ENCODE results near the gene WNT1.
A peak's percentile ranks its signal among the peaks of the same experiment; 100 is the strongest.

WNT1 gene

DNA sequence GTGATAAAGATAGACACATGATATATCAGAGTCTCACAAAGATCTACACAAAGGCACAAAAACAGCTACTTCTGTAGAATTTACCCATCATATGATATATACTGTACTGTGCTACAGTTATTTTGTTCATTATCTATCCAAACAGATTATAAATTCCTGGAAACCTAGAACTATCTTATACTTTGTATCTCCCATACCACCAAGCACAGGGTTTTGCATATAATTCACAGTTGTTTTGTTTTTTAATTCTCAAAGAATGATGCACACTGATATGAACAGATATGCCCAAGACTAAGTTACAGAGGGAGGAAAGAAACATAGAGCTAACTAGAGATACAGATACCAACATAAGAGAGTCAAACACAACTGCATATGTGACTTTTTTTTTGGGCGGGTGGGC, 37.1 kb downstream of the WNT1 start:
- Histone ChIP-seq H3K4me3 (no peak overlapping the region), H3K9ac (no peak overlapping the region), H3K27ac (no peak overlapping the region), H4K20me1 (no peaks in the 10 kb centered on the region), H3K9me3 (no peaks in the 10 kb centered on the region), H3K27me3 (no peaks in the 10 kb centered on the region), H3K4me1 (peaks cover 19% of the 10 kb centered on the region), H3K4me2 (no peak overlapping the region), H3K36me3 (peaks cover 32% of the 10 kb centered on the region)
- TF ChIP-seq Cebpa-rat (IDR thresholded peaks at IDR 0.05): no peak

DNA sequence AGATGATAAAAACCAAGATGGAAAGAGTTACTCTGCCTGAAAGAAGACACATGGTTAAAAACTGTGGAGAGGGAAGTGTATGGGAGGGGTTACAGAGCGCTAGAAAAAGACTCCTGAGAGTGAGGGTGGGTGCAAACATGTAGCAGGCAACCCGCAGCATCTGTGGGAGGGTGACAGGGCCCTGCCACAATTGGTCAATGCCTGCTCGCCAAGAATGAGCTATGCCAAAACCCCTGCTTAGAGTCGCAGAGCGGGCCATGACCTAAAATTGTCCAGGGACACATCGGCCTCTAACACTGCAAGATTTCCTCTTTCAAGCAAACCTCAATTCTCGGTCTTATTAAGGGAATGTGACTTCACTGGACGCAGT, 39.8 kb downstream of the WNT1 start:
- no peak for TF ChIP-seq Cebpa-rat (IDR thresholded peaks at IDR 0.05)
- no peaks in the 10 kb centered on the region for H3K27me3 ChIP-seq
- H3K4me1 ChIP-seq: peaks cover 27% of the 10 kb centered on the region
- peak overlapping the region; percentile 93 for H3K9ac ChIP-seq
- no peaks in the 10 kb centered on the region for H4K20me1 ChIP-seq
- peaks cover 23% of the 10 kb centered on the region for H3K36me3 ChIP-seq
- H3K4me3 ChIP-seq: peak overlapping the region; percentile 78
- no peaks in the 10 kb centered on the region for H3K9me3 ChIP-seq
- H3K4me2 ChIP-seq: peak overlapping the region; percentile 93
- H3K27ac ChIP-seq: peak overlapping the region; percentile 94

DNA sequence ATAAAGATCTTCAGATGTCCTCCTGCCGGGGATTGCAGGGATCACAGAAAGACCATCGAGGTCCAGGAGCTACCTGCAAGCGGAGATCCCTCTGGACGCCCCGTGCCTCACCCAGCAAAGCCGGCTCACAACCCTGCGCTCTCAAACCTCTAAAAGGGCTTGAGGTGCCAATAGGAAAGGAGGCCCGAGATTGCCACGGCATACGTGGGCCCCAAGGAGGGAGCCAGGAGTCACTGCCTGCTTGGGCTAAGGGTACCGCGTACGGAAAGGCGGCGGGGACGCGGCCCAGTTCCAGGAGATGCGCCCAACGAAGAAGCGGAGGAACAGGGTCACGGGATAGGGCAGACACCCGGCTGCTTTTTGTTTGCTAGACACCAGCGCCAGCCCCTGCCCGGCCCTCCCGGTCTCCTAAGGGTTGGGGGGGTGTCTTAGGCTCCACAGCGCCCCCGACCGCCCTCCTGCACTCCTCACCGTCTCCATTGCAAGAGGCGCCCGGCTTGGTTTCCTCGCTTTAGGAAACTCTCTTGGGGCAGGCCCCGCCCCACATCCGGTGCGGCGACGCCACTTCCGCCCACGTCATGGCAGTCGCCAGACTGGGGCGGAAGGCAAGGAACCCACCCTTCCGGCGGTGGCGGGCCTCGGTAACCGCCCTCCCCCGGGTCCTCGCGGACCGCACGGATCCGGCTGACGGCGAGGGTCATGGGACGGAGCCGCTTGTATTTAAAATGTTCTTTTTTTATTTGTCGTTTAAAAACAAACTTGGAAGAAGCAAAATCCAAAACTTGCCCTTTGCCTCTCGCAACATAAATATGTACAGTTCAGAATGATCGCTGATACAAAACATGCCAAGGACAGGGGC, 40.4 kb downstream of the WNT1 start, which contains the start of gene PRKAG1:
Gene PRKAG1, minus strand, starts transcription at position 516 of the 859 bp plus-strand sequence. Its CDS starts 36 bp downstream, at position 480.
- no peaks in the 10 kb centered on the region for H3K9me3 ChIP-seq
- H4K20me1 ChIP-seq: peaks cover 5% of the 10 kb centered on the region

DNA sequence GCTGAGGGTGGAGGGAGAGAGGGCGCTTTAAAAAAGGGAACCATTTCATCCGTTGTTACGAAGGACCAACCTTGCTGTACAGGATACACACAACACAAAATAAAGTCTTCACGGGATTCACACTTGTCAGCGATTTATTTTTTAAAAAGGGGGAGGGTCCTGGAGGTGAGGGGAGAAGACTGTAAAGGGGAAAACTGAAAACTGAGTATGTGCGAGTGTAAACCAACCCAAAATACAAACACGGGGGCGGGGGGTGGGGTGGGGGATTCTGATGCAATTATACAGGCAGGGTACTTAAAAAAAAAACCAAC, 41.0 kb downstream of the WNT1 start:
- H3K4me2 ChIP-seq: peak overlapping the region; percentile 93
- H3K4me1 ChIP-seq: peaks cover 27% of the 10 kb centered on the region
- H4K20me1 ChIP-seq: peaks cover 11% of the 10 kb centered on the region
- H3K27me3 ChIP-seq: no peaks in the 10 kb centered on the region
- peak overlapping the region; percentile 94 for H3K27ac ChIP-seq
- no peak for TF ChIP-seq Cebpa-rat (IDR thresholded peaks at IDR 0.05)
- H3K36me3 ChIP-seq: peaks cover 30% of the 10 kb centered on the region
- no peaks in the 10 kb centered on the region for H3K9me3 ChIP-seq
- H3K9ac ChIP-seq: peak overlapping the region; percentile 93
- peak overlapping the region; percentile 78 for H3K4me3 ChIP-seq

More for the DNA sequence above, 40.4 kb downstream of the WNT1 start, which contains the start of gene PRKAG1:
- Histone ChIP-seq H3K27me3 (no peaks in the 10 kb centered on the region), H3K27ac (peak within 1 kb of the TSS; percentile 94), H3K4me2 (peak within 1 kb of the TSS; percentile 93), H3K9ac (peak within 1 kb of the TSS; percentile 93), H3K4me3 (peak within 1 kb of the TSS; percentile 78), H3K4me1 (peaks cover 27% of the 10 kb centered on the region), H3K36me3 (peaks cover 24% of the 10 kb centered on the region)
- no peak for TF ChIP-seq Cebpa-rat (IDR thresholded peaks at IDR 0.05)

- Histone ChIP-seq H3K9ac (peak overlapping the region; percentile 93), H3K4me1 (peaks cover 27% of the 10 kb centered on the region), H3K36me3 (peaks cover 36% of the 10 kb centered on the region), H3K9me3 (no peaks in the 10 kb centered on the region), H3K4me2 (peak overlapping the region; percentile 93), H4K20me1 (peaks cover 17% of the 10 kb centered on the region), H3K4me3 (peak overlapping the region; percentile 78), H3K27ac (peak overlapping the region; percentile 94), H3K27me3 (no peaks in the 10 kb centered on the region)
- TF ChIP-seq Cebpa-rat (IDR thresholded peaks at IDR 0.05): no peak
Measured at GRCh38 chr12:49019443-49020324, 41.6 kb downstream of the WNT1 start.

DNA sequence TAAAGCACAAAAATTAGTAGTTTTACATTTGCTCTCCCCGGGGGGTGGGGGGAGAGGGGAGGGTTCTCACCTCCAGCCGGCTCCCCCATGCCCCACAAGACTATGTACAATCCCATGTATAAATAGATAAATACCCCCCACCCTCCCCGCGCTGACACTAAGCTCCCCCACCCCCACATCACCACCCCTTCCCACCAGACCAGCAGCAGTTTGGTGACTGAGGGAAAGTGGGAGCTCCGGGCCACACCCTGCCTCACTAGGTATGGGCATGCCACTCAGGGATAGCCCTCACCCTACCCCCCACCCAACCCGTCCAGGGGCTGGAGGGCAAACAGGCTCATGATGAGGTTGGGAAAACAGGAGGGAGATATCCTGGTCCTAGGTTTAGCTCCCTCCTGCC, 42.3 kb downstream of the WNT1 start:
- no peak for TF ChIP-seq Cebpa-rat (IDR thresholded peaks at IDR 0.05)
- H3K4me3 ChIP-seq: no peak overlapping the region
- H3K27ac ChIP-seq: peak overlapping the region; percentile 51; the same call in 1 of the 2 replicates
- H3K4me2 ChIP-seq: peak overlapping the region; percentile 93
- peaks cover 27% of the 10 kb centered on the region for H3K4me1 ChIP-seq
- H3K27me3 ChIP-seq: no peaks in the 10 kb centered on the region
- no peak overlapping the region for H3K9ac ChIP-seq
- no peaks in the 10 kb centered on the region for H3K9me3 ChIP-seq
- peaks cover 44% of the 10 kb centered on the region for H3K36me3 ChIP-seq
- peaks cover 24% of the 10 kb centered on the region for H4K20me1 ChIP-seq

GRCh38 chr12:49021292-49021915, 43.3 kb downstream of the WNT1 start:
- Histone ChIP-seq H3K9ac (no peak overlapping the region), H3K36me3 (peaks cover 54% of the 10 kb centered on the region), H3K4me3 (no peak overlapping the region), H3K27ac (no peak overlapping the region), H3K9me3 (no peaks in the 10 kb centered on the region), H4K20me1 (peaks cover 34% of the 10 kb centered on the region), H3K4me2 (no peak overlapping the region), H3K27me3 (no peaks in the 10 kb centered on the region), H3K4me1 (peaks cover 27% of the 10 kb centered on the region)
- no peak for TF ChIP-seq Cebpa-rat (IDR thresholded peaks at IDR 0.05)

DNA sequence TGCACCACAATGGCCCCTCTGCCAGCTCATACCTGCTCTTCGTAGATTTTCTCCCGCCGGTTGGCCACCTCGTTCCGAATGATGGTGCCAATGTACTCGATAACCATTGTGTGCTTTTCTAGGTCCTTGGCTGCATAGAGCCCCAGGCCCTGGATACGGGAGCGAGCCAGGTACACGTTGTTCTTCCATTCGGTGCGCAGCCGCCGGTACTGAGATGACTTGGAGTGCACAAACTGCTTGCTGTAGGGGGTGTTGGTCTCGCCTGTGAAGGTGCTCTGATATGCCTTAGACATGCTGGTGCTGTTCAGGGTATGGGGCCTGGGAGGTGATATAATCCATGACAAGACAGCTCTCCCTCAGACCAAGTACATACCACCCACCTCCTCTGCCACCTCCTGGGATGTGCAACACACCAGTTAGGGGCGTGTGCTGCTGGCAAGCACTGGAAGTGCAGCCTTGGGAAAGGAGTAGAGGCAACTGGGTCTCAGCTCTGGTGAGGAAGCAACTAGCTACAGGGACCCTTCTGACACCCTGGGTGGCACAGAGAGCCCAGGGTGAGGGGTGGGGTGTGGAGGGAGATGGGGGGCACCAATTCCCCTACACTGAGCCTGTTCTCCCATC, 44.5 kb downstream of the WNT1 start:
- H3K9me3 ChIP-seq: no peaks in the 10 kb centered on the region
- H3K27me3 ChIP-seq: no peaks in the 10 kb centered on the region
- peaks cover 21% of the 10 kb centered on the region for H3K4me1 ChIP-seq
- H3K36me3 ChIP-seq: peaks cover 66% of the 10 kb centered on the region
- no peak for TF ChIP-seq Cebpa-rat (IDR thresholded peaks at IDR 0.05)
- H3K4me3 ChIP-seq: no peak overlapping the region
- 0 out of 2 replicates have a peak overlapping the region, but pooled peaks have one; percentile 5 for H3K9ac ChIP-seq
- H3K4me2 ChIP-seq: no peak overlapping the region
- H3K27ac ChIP-seq: no peak overlapping the region
- H4K20me1 ChIP-seq: peaks cover 41% of the 10 kb centered on the region

DNA sequence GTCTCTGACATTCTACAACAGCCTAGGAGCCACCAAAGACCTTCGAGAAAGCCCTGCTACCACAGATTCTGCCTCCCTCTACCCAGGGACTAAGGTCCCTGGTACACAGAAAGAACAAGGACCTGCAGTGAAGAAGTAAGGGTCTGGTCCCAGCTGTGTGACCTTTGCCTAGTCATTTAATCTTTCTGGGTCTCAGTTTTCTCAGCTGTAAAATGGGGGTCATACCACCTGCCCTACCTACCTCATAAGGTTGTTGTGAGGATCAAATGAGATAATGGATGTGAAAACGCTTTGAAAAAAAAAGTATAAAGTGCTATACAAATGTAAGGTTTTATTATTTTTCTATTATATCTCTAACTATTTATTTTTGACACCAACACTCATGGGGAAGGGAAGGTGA, 45.7 kb downstream of the WNT1 start:
- Histone ChIP-seq H3K4me2 (no peak overlapping the region), H4K20me1 (peaks cover 53% of the 10 kb centered on the region), H3K27me3 (no peaks in the 10 kb centered on the region), H3K9ac (no peak overlapping the region), H3K4me1 (peaks cover 16% of the 10 kb centered on the region), H3K9me3 (no peaks in the 10 kb centered on the region), H3K36me3 (peaks cover 78% of the 10 kb centered on the region), H3K4me3 (no peak overlapping the region), H3K27ac (no peak overlapping the region)
- TF ChIP-seq Cebpa-rat (IDR thresholded peaks at IDR 0.05): no peak
